Measurements from ENCODE around the gene IL1B.

IL1B gene

DNA sequence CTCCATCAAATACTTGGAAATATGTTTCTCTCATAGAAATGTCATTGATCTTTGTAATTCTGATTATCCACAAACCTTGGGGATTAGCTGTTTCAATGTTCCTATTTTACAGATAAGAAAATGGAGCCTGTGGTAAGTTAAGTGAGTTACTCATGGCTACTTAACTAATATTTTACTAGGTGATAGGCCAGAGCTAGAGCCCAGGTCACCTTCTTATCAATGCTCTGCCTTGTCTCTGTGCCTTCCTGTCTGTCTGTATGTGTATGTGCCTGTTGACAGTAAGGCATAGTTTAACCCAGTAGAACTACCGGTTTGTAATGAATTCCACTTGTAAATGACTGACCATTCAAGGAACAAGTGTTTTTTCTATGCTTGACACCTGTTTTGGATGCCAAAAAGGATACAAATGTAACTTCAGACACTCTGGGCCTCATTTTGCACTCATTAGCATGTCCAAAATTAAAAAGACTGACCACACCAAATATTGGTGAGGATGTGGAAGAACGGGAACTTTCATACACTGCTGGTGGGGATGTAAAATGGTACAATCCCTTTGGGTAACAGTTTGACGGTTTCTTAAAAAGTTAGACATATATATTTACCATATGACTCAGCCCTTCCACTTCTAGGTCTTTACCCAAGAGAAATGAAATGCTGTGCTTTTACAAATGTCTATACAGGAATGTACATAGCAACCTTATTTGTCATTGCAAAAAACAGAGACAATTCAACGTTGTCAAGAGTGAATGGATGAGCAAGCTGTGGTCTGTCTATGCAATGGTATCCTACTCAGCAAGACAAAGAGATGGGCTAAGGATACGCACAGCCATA is 32.7 kb downstream of the IL1B start:
- peak; percentile 83 for DNase-seq

- DNase-seq: no peak
These were observed 35.5 kb downstream of the IL1B start for GRCh38 chr2:112800881-112801583.

DNA sequence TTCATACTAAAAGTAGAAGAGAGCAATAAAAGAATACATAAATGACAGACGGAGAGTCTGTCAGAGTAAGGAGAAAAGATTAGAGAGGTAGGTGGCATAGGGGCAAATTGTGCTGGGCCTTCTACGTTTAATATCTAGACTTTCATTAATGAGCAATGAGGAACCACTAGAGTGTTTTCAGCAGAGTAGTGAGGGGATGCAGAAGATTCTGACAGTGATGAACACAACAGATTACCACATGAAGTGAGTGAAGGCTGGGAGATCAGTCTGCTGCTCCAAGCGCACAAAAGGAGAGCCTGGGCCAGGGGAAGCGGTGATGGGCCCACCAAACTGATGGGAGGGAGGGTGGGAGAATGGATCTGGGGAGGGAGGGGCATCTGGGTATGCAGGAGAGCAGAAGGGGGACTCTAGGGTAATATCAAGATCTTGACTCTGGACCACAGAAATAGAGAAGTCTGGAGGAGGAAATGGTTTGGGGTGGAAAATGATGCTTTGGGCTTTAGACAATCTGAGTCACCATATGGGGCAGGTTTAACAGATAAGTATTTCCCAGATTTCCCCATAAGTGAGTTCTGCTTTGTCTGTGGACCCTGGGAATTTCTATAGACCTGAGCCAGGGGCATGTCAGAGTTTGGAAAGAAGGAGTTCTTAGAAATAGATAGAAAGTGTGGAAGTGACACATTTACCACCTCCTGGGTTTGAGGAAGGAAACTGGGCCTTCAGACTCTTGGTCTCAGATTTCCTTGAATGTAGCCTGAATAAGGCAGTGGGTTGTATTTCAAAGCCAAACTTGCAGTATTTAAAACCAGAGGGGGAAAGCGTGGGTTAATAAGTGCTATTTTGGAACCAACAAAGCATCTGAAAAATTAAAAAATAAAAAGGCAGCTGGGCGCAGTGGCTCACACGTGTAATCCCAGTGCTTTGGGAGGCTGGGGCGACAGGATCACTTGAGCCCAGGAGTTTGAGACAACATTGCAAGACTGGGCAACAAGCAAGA is 37.3 kb downstream of the IL1B start:
- no peak for DNase-seq

DNA sequence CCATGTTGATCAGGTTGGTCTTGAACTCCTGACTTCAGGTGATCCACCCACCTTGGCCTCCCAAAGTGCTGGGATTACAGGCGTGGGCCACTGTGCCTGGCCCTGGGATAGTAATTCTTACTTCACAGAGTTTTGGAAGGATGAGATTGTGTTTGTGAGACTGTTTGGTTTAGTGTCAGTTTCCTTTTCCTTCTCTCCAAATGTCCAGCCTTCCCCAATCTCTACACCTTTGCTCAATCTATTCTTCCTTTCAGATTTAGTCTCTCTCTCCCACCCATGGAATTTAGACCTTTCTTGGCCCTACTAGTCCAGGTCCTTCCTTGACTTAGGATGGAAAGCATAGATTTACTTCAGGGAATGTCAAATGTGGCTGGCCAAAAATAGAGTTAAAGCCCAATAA is 40.1 kb downstream of the IL1B start:
- no peak for DNase-seq

DNA sequence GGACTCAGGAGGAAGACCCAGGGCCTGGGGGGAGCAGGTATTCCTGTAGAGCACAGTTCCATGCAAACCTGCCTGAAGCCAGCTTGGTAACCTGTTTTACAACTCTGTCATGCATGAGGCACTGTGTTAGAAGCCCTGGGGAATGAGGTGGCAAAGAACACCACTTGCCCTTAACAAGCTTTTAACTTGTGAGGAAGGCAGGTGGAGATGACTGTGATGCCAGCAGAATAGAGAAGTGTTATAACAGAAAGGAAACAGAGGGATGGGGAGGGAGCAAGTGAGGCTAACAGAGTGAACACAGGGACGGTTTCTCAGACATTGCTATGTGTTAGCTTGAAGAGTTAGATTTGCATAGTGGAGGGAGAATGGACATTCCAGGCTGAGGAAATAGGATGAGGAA is 40.8 kb downstream of the IL1B start:
- DNase-seq: no peak

DNA sequence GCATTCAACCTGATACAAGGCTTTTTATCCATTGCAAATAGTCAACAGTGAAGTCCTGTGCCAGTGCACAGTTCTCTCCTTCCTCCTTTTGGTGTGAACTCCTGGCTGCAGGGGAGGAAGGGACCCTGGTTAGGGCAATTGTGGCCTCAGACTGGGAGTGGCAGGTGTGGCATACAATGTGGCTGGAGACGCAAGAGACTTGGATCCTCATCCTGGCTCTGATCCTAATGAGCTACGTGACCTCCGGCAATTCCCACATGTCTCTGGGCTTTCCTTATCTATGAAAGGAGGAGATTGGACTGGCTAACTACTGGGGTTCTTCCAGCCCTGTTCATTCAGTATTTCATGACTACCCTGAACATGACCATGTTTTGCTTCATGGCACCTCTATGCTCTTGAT is 41.7 kb downstream of the IL1B start:
- no peak for DNase-seq

DNA sequence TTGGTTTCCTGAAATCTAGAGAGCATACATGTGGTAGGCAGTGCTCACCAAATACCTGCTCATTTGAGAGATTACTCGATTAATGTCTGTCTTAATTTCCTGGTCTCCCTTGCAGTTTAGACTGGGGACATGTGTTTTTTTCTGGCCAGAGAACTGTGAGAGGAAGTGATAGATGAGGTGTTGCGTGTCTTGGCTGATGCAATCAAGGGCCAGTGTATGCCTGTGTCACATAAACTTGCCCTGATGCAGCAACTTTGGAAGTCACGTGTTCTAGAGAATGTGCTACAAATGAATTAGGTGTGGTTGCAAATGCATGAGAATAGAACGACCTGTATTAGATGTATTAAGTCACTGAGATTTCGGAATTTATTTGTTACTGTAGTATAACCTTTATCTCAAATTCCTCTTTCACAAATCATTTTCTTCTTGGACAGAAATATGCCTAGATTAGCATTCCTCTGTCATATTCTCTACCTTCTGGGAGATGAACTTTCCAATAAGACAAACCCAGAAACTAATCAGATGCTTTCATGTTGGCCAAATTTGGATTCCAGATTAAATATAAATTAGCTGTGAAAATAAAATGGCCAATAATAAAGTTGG is 42.3 kb downstream of the IL1B start:
- peak; percentile 83 for DNase-seq

GRCh38 chr2:112793449-112793978 is 43.1 kb downstream of the IL1B start:
- DNase-seq: peak; percentile 17

DNA sequence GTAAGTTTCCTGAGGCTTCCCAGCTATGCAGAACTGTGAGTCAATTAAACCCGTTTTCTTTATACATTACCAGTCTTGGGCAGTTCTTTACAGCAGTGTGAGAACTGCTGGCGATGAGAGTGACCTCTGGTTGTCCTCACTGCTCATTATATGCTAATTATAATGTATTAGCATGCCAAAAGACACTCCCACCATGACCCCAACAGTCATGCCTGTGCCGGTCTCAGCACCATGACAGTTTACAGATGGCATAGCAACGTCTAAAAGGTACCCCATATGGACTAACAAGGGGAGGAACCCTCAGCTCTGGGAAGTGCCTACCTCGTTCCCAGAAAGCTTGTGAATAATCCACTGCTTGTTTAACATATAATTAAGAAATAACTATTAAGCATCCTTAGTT is 44.2 kb downstream of the IL1B start:
- DNase-seq: no peak

- no peak for DNase-seq
These were observed 44.8 kb downstream of the IL1B start for GRCh38 chr2:112791693-112792230.

- no peak for DNase-seq
These were observed 45.6 kb downstream of the IL1B start for GRCh38 chr2:112791019-112791418.

DNA sequence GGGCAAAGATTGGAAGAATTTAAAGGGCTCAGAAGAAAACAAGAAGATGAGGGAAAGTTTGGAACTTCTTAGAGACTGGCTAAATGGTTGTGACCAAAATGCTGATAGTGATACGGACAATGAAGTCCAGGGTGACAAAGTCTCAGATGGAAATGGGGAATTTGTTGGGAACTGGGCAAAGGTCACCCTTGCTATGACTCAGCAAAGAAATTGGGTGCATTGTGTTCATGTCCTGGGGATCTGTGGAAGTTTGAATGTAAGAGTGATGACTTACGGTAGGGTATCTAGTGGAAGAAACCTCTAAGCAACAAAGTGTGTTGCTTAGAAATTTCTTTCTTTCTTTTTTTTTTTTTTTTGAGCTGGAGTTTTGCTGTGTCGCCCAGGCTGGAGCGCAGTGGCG is 46.3 kb downstream of the IL1B start:
- no peak for DNase-seq

GRCh38 chr2:112789186-112789585 is 47.4 kb downstream of the IL1B start:
- DNase-seq: no peak

GRCh38 chr2:112788653-112789052 is 47.9 kb downstream of the IL1B start:
- DNase-seq: no peak

- no peak for DNase-seq
These were observed 48.7 kb downstream of the IL1B start for GRCh38 chr2:112787729-112788393.

DNA sequence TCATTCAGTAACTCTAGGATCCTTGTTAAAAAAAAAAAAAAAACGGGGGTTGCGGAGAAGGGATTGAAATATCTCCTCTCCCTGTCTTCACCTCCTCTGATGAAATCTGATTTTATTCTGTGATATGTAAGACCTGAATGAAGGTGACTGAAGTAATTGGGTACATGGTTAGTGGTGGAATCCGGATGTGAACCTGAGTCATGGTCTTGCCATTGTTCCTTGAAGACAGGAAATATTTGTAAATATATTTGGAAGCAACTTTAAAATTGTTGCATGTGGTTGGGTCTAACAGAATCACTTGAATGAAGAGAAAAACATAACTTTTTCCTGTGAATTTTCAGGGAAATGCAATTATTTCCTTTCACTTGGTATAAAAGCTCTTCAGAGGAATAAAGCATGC is 49.3 kb downstream of the IL1B start:
- no peak for DNase-seq

GRCh38 chr2:112784199-112785189 is 52.1 kb downstream of the IL1B start, which contains the start of gene IL1A:
TSS of gene IL1A (minus strand) at chr2:112784493. CDS start at chr2:112783770, 723 bp downstream.
- peak; percentile 71 for DNase-seq

- DNase-seq: no peak
These were observed 53.3 kb downstream of the IL1B start for GRCh38 chr2:112783187-112783714.

GRCh38 chr2:112782234-112782799 is 54.3 kb downstream of the IL1B start:
- DNase-seq: no peak
